Measurements from ENCODE around the gene PTPN14. TPM values are rescaled to one million over a fixed set of nuclear protein-coding genes. Genes with fewer than 3 reads are reported as not detected.
A peak's percentile ranks its signal among the peaks of the same experiment; 100 is the strongest.

Gene PTPN14
- total and polyA plus RNA-seq, 2 of the 4 experiments (the other 2 are of a cell fraction): 21.5 to 31.7 TPM

DNA sequence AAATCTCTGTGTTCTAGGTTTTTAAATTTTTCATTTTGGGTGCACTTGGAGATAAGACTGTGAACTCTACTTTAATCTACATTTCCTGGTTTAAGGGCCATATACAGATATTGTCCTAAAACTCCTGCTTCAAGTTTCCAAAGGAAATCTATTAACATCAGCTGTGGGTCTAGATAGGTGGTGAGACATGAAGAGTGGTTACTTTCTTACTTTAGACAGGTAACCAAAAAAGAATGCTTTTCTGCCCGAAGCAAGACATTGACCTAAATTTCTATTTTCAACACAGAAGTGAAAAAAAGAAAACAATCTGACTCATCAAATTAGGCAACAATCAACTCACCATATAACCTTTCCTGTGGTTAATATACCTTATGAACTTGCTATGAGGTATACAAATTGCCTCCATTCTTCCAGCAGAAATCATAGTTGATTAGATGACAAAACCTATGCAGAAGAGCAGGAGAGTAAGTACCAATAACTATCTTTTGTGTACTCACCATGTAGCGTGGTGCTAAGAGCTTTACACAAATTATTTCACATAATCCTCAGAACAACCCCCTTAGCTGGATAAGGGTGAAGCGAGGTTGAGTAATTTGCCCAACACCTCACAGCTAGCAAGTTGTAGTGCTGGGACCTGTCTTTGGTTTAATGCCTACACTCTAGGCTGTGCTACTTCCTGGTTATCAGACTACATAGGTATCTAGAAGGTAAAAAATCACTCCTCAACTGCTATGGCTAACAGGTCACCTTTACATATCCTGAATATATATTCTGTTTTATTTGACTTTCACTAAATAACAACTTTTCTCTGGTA is 23.4 kb upstream of the PTPN14 start:
- intact Hi-C loops (cut with micrococcal nuclease): no loop called here
- ATAC-seq (ENCODE audit: low read depth): no peak
- no peak overlapping the region for H3K56ac ChIP-seq (ENCODE audit: extremely low read depth, insufficient read depth, low read length)

More for the DNA sequence above, 23.4 kb upstream of the PTPN14 start:
- Histone ChIP-seq H3K18ac (ENCODE audit: low read depth, low read length) (no peak overlapping the region), H2BK20ac (ENCODE audit: low read depth, low read length) (no peak overlapping the region), H3K4me1 (ENCODE audit: control insufficient read depth, insufficient read depth, low read length) (peaks cover 3% of the 10 kb centered on the region), H2BK5ac (ENCODE audit: low read depth, low read length, poor library complexity, severe bottlenecking) (no peak overlapping the region), H2BK15ac (ENCODE audit: low read depth, low read length) (no peak overlapping the region), H3K9me1 (ENCODE audit: insufficient read depth, low read length) (no peaks in the 10 kb centered on the region), H3K79me1 (ENCODE audit: low read depth in 1 of 2, low read length in 2 of 2) (no peaks in the 10 kb centered on the region), H4K91ac (ENCODE audit: insufficient read depth, low read depth, low read length) (no peak overlapping the region), H4K5ac (ENCODE audit: low read depth, low read length) (no peak overlapping the region), H4K8ac (ENCODE audit: low read depth in 2 of 2, low read length in 2 of 2) (no peak overlapping the region), H3K4me2 (ENCODE audit: low read depth, low read length) (no peak overlapping the region), H3K9me3 (ENCODE audit: control insufficient read depth, insufficient read depth, low read length) (peaks cover 11% of the 10 kb centered on the region), H3K23ac (ENCODE audit: low read depth, low read length) (no peak overlapping the region), H3K36me3 (ENCODE audit: control insufficient read depth, insufficient read depth, low read length) (no peaks in the 10 kb centered on the region), H3K27ac (ENCODE audit: insufficient read depth, low read length) (no peak overlapping the region), H3K14ac (replicated peaks; ENCODE audit: low read depth, low read length) (no peak overlapping the region), H4K20me1 (ENCODE audit: insufficient read depth, low read length) (no peaks in the 10 kb centered on the region), H3K4me3 (ENCODE audit: insufficient read depth, low read depth, low read length) (no peak overlapping the region), H2AFZ (replicated peaks; ENCODE audit: low read length, poor library complexity) (no peak overlapping the region), H3K4ac (ENCODE audit: low read depth, low read length) (no peak overlapping the region), H3K27me3 (ENCODE audit: control insufficient read depth, insufficient read depth, low read length) (no peaks in the 10 kb centered on the region), H3K9ac (ENCODE audit: low read depth, low read length) (no peak overlapping the region), H2AK9ac (replicated peaks; ENCODE audit: low read depth, low read length, poor library complexity) (no peak overlapping the region), H2AK5ac (ENCODE audit: low read depth, low read length) (no peak overlapping the region), H2BK120ac (ENCODE audit: low read depth, low read length) (no peak overlapping the region)
- BruUV-seq (replicated peaks): no TSS peak
- CTCF ChIA-PET: interaction anchor here (1.3 kb wide), 1 partner anchor 9 kb away, joined by 5 read pairs; no protein-coding TSS in a partner anchor
- in situ Hi-C loops (cut with MboI; ENCODE audit: low sequenced_read_pairs) (no loop called here), dilution Hi-C loops (cut with HindIII; ENCODE audit: low sequenced_read_pairs, unreplicated experiment) (no loop called here)
- TF ChIP-seq MAFK (IDR thresholded peaks at IDR 0.05; ENCODE audit: low read depth, low read length) (peak; percentile 32), MAZ (IDR thresholded peaks at IDR 0.05; ENCODE audit: borderline replicate concordance, low read depth, low read length) (no peak), RFX5 (IDR thresholded peaks at IDR 0.05; ENCODE audit: low read depth, low read length) (no peak)
- WGBS, 2 experiments (ENCODE audit: extremely low coverage in 2 of 2, insufficient read length in 1 of 2): no CpG with 5 or more reads among the region's 3 CpGs
- no peak for DNase-seq
- POLR2A ChIA-PET (ENCODE audit: unreplicated experiment): no interaction called here

Data from IMR-90 (cell line).